ENCODE results near the gene CAPNS2. TPM values are rescaled to one million over a fixed set of nuclear protein-coding genes. Genes with fewer than 3 reads are reported as not detected.

Gene CAPNS2
- total RNA-seq, 1 experiment from 2014 or later, result not detected

- no peaks in the 10 kb centered on the region for H3K79me1 ChIP-seq (ENCODE audit: insufficient read depth, low read depth, low read length, poor library complexity, severe bottlenecking)
- H4K5ac ChIP-seq (ENCODE audit: insufficient read length, low read depth, low read length), result no peak overlapping the region
- no peaks in the 10 kb centered on the region for H3K4me1 Mint-ChIP-seq
- H3K23me2 ChIP-seq (ENCODE audit: insufficient read length, low read depth, low read length, poor library complexity, severe bottlenecking), result no peaks in the 10 kb centered on the region
- H4K20me1 ChIP-seq (ENCODE audit: control insufficient read depth, insufficient read depth, insufficient read length), result no peaks in the 10 kb centered on the region
- H2AFZ ChIP-seq (ENCODE audit: low read length), result no peak overlapping the region
- no peak overlapping the region for H3K4me2 ChIP-seq (ENCODE audit: insufficient read depth, insufficient read length, low read length)
- H2BK12ac ChIP-seq (ENCODE audit: insufficient read length, low read depth, low read length), result no peak overlapping the region
- no peaks in the 10 kb centered on the region for H3K4me1 ChIP-seq (ENCODE audit: insufficient read depth, low read length)
- H2BK15ac ChIP-seq (ENCODE audit: low read depth, low read length), result no peak overlapping the region
- H3K36me3 Mint-ChIP-seq (ENCODE audit: insufficient read depth in 1 of 3, low read depth in 3 of 3), result peaks cover 0 to 2% (median 0%) of the 10 kb centered on the region in 3 experiments; a peak in 3 of 7 replicates
- no peak overlapping the region for H3K27ac ChIP-seq (ENCODE audit: insufficient read length, low read depth, low read length)
- no peaks in the 10 kb centered on the region for H3K27me3 ChIP-seq (ENCODE audit: insufficient read depth, low read length)
- no peak overlapping the region for H4K91ac ChIP-seq (ENCODE audit: insufficient read length, low read depth, low read length)
- no peak overlapping the region for H2AK5ac ChIP-seq (ENCODE audit: insufficient read length, low read length)
- H3T11ph ChIP-seq (ENCODE audit: low read length), result no peak overlapping the region
- H3K79me2 ChIP-seq (ENCODE audit: insufficient read depth, low read length), result no peaks in the 10 kb centered on the region
- H3K56ac ChIP-seq (ENCODE audit: insufficient read length, low read depth, low read length), result no peak overlapping the region
- H2BK5ac ChIP-seq (ENCODE audit: insufficient read length, low read length), result no peak overlapping the region
- H3K9ac ChIP-seq (ENCODE audit: extremely low read depth, insufficient read length, low read length), result no peak overlapping the region
- no peak overlapping the region for H3K14ac ChIP-seq (ENCODE audit: insufficient read depth, low read length)
- no CpG with 5 or more reads among the region's 1 CpG for WGBS (ENCODE audit: extremely low coverage, insufficient read length, low lambda C conversion rate)
- H3K27ac Mint-ChIP-seq, result no peak overlapping the region
- H2BK120ac ChIP-seq (ENCODE audit: low read depth, low read length, poor library complexity, severe bottlenecking), result no peak overlapping the region
- no peak overlapping the region for H4K8ac ChIP-seq (replicated peaks; ENCODE audit: insufficient read length, low read depth, low read length)
- no peak overlapping the region for H3K18ac ChIP-seq (ENCODE audit: insufficient read length, low read depth, low read length)
- no peak overlapping the region for H2BK20ac ChIP-seq (ENCODE audit: low read depth, low read length, poor library complexity, severe bottlenecking)
- H3K4ac ChIP-seq (ENCODE audit: low read depth, low read length), result no peak overlapping the region
- no peak for TF ChIP-seq CTCF (conservative IDR thresholded peaks at IDR 0.05)
- no peaks in the 10 kb centered on the region for H3K9me3 Mint-ChIP-seq
- no peak overlapping the region for H3K23ac ChIP-seq (ENCODE audit: insufficient read length, low read depth, low read length)
- no peak overlapping the region for H3K4me3 Mint-ChIP-seq
- H3K9me3 ChIP-seq (ENCODE audit: control insufficient read depth, low read depth, low read length), result no peaks in the 10 kb centered on the region
- DNase-seq, result no peak
- no peaks in the 10 kb centered on the region for H3K27me3 Mint-ChIP-seq (ENCODE audit: low read depth)
Measured at GRCh38 chr16:55530316-55530856, 36.1 kb upstream of the CAPNS2 start.

All from H9 (cell line).